ENCODE measurements around the gene ILF2. TPM values are rescaled to one million over a fixed set of nuclear protein-coding genes. Genes with fewer than 3 reads are reported as not detected.
A peak's percentile ranks its signal among the peaks of the same experiment; 100 is the strongest.

Gene ILF2
- total RNA-seq, 1 donor from 2014 or later = 85.4 TPM

- H3K9me3 ChIP-seq = no peaks in the 10 kb centered on the region
- no peak overlapping the region for H3K4me3 ChIP-seq
- no peak overlapping the region for H3K27ac ChIP-seq
- peaks cover 59% of the 10 kb centered on the region for H3K4me1 ChIP-seq
- peaks cover 0 to 81% of the 10 kb centered on the region in 2 donors for H3K36me3 ChIP-seq
- intact Hi-C loops (cut with DNase I) = no loop called here
- TF ChIP-seq POLR2AphosphoS5 (IDR thresholded peaks at IDR 0.05; ENCODE audit: insufficient read depth in 1 of 2, low read depth in 1 of 2) = no peak
- TF ChIP-seq POLR2A (IDR thresholded peaks at IDR 0.05) = no peak
- TF ChIP-seq, protein P1, sequence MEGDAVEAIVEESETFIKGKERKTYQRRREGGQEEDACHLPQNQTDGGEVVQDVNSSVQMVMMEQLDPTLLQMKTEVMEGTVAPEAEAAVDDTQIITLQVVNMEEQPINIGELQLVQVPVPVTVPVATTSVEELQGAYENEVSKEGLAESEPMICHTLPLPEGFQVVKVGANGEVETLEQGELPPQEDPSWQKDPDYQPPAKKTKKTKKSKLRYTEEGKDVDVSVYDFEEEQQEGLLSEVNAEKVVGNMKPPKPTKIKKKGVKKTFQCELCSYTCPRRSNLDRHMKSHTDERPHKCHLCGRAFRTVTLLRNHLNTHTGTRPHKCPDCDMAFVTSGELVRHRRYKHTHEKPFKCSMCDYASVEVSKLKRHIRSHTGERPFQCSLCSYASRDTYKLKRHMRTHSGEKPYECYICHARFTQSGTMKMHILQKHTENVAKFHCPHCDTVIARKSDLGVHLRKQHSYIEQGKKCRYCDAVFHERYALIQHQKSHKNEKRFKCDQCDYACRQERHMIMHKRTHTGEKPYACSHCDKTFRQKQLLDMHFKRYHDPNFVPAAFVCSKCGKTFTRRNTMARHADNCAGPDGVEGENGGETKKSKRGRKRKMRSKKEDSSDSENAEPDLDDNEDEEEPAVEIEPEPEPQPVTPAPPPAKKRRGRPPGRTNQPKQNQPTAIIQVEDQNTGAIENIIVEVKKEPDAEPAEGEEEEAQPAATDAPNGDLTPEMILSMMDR (IDR thresholded peaks at IDR 0.05) = no peak
- no peak for DNase-seq (ENCODE audit: extremely low spot score in 2 of 2)
- H3K27me3 ChIP-seq = no peaks in the 10 kb centered on the region
Measured at GRCh38 chr1:153639280-153639679, 31.5 kb downstream of the ILF2 start.

DNA sequence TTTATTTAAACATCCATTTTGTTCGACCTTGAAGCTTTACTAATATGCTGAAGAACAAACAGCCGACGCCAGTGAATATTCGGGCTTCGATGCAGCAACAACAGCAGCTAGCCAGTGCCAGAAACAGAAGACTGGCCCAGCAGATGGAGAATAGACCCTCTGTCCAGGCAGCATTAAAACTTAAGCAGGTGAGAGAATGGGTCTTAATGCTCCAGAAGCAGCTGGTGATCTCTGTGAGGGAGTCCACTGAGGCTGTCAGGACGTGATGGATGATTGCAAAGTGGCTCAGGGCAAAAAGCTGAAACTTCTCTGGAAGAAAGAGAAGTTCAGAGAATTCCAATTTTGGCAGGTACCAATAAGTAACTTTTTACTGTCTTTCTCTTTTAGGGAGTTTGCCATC lies 32.5 kb downstream of the ILF2 start:
- Histone ChIP-seq H3K27me3 (no peaks in the 10 kb centered on the region), H3K9me3 (no peaks in the 10 kb centered on the region), H3K27ac (no peak overlapping the region), H3K36me3 (peaks cover 0 to 72% of the 10 kb centered on the region in 2 donors), H3K4me3 (no peak overlapping the region), H3K4me1 (peaks cover 56% of the 10 kb centered on the region)
- intact Hi-C loops (cut with DNase I) = no loop called here
- no peak for DNase-seq (ENCODE audit: extremely low spot score in 2 of 2)
- TF ChIP-seq, protein P1 (IDR thresholded peaks at IDR 0.05) = no peak
- TF ChIP-seq POLR2A (IDR thresholded peaks at IDR 0.05) (no peak), POLR2AphosphoS5 (IDR thresholded peaks at IDR 0.05; ENCODE audit: insufficient read depth in 1 of 2, low read depth in 1 of 2) (no peak)

- peaks cover 0 to 52% of the 10 kb centered on the region in 2 donors for H3K36me3 ChIP-seq
- H3K27ac ChIP-seq = no peak overlapping the region
- DNase-seq (ENCODE audit: extremely low spot score in 2 of 2) = no peak
- TF ChIP-seq, protein P1 (IDR thresholded peaks at IDR 0.05) = no peak
- TF ChIP-seq POLR2A (IDR thresholded peaks at IDR 0.05) = no peak
- no peak for TF ChIP-seq POLR2AphosphoS5 (IDR thresholded peaks at IDR 0.05; ENCODE audit: insufficient read depth in 1 of 2, low read depth in 1 of 2)
- no peaks in the 10 kb centered on the region for H3K27me3 ChIP-seq
- H3K4me1 ChIP-seq = peaks cover 52% of the 10 kb centered on the region
- no peaks in the 10 kb centered on the region for H3K9me3 ChIP-seq
- H3K4me3 ChIP-seq = no peak overlapping the region
- intact Hi-C loops (cut with DNase I) = no loop called here
Measured at GRCh38 chr1:153636312-153636711, 34.5 kb downstream of the ILF2 start.

GRCh38 chr1:153635872-153636271 lies 34.9 kb downstream of the ILF2 start:
- H3K4me1 ChIP-seq = peaks cover 49% of the 10 kb centered on the region
- no peak overlapping the region for H3K27ac ChIP-seq
- no peak for TF ChIP-seq POLR2AphosphoS5 (IDR thresholded peaks at IDR 0.05; ENCODE audit: insufficient read depth in 1 of 2, low read depth in 1 of 2)
- TF ChIP-seq POLR2A (IDR thresholded peaks at IDR 0.05) = no peak
- TF ChIP-seq, protein P1 (IDR thresholded peaks at IDR 0.05) = no peak
- peaks cover 0 to 48% of the 10 kb centered on the region in 2 donors for H3K36me3 ChIP-seq
- no peaks in the 10 kb centered on the region for H3K9me3 ChIP-seq
- no peak for DNase-seq (ENCODE audit: extremely low spot score in 2 of 2)
- H3K4me3 ChIP-seq = peak overlapping the region in 1 of 2 donors; percentile 95
- intact Hi-C loops (cut with DNase I) = no loop called here
- no peaks in the 10 kb centered on the region for H3K27me3 ChIP-seq

GRCh38 chr1:153633754-153634665 lies 36.8 kb downstream of the ILF2 start, which contains the start of gene CHTOP:
Gene CHTOP, plus strand, starts transcription at chr1:153634066. Its CDS starts 2,523 bp downstream, at chr1:153636589.
- H3K27me3 ChIP-seq = no peaks in the 10 kb centered on the region
- intact Hi-C loops (cut with DNase I) = no loop called here

More at GRCh38 chr1:153633754-153634665, 36.8 kb downstream of the ILF2 start, which contains the start of gene CHTOP:
- TF ChIP-seq, protein P1 (IDR thresholded peaks at IDR 0.05) = peak in 1 of 3 experiments; percentile 27
- peak; percentile 96 to 97 for TF ChIP-seq POLR2AphosphoS5 (IDR thresholded peaks at IDR 0.05; ENCODE audit: insufficient read depth in 1 of 2, low read depth in 1 of 2)
- TF ChIP-seq POLR2A (IDR thresholded peaks at IDR 0.05) = peak in 1 of 2 donors; percentile 85
- Histone ChIP-seq H3K4me3 (peak within 1 kb of the TSS; percentile 91 to 95), H3K4me1 (peaks cover 49% of the 10 kb centered on the region), H3K36me3 (peaks cover 0 to 29% of the 10 kb centered on the region in 2 donors), H3K9me3 (no peaks in the 10 kb centered on the region), H3K27ac (peak within 1 kb of the TSS; percentile 100)
- DNase-seq (ENCODE audit: extremely low spot score in 2 of 2) = peak in 1 of 2 donors; percentile 99
